GM15510 (cell line): ENCODE data around the gene ADPRS.

Experiments
- POLR2A ChIP-seq: IDR thresholded peaks from 3 replicates; pipeline ENCODE4 v1.6.1; 2011; ENCODE audit warnings: borderline replicate concordance; ENCODE audit not compliant: insufficient read length; ENCODE audit errors: extremely low read depth

The ADPRS gene

GRCh38 chr1:36114371-36114770 lies 25.7 kb downstream of the ADPRS start:
- no peak for TF ChIP-seq POLR2A

GRCh38 chr1:36115200-36115669 lies 26.5 kb downstream of the ADPRS start:
- TF ChIP-seq POLR2A = no peak

- TF ChIP-seq POLR2A = no peak
These were observed 27.2 kb downstream of the ADPRS start for GRCh38 chr1:36115931-36116330.

- TF ChIP-seq POLR2A = no peak
These were observed 28.2 kb downstream of the ADPRS start for GRCh38 chr1:36116901-36117300.

GRCh38 chr1:36118447-36119204 lies 29.9 kb downstream of the ADPRS start:
- no peak for TF ChIP-seq POLR2A

GRCh38 chr1:36119456-36119855 lies 30.8 kb downstream of the ADPRS start:
- TF ChIP-seq POLR2A = no peak

GRCh38 chr1:36122062-36123030 lies 33.7 kb downstream of the ADPRS start:
- no peak for TF ChIP-seq POLR2A

- no peak for TF ChIP-seq POLR2A
These were observed 34.7 kb downstream of the ADPRS start for GRCh38 chr1:36123356-36123755.

- no peak for TF ChIP-seq POLR2A
These were observed 35.9 kb downstream of the ADPRS start for GRCh38 chr1:36124404-36125128.

GRCh38 chr1:36125129-36125991 lies 36.7 kb downstream of the ADPRS start, which contains the start of gene COL8A2:
COL8A2 (minus strand) TSS chr1:36125222; CDS start chr1:36100242, 24,980 bp downstream.
- TF ChIP-seq POLR2A = no peak

GRCh38 chr1:36126005-36126716 lies 37.5 kb downstream of the ADPRS start:
- no peak for TF ChIP-seq POLR2A

- TF ChIP-seq POLR2A = no peak
These were observed 38.3 kb downstream of the ADPRS start for GRCh38 chr1:36126797-36127500.

- no peak for TF ChIP-seq POLR2A
These were observed 39.6 kb downstream of the ADPRS start for GRCh38 chr1:36128126-36128904.

- TF ChIP-seq POLR2A = no peak
These were observed 40.2 kb downstream of the ADPRS start for GRCh38 chr1:36128905-36129206.
